ENCODE data around the gene DPYD.

Gene DPYD

DNA sequence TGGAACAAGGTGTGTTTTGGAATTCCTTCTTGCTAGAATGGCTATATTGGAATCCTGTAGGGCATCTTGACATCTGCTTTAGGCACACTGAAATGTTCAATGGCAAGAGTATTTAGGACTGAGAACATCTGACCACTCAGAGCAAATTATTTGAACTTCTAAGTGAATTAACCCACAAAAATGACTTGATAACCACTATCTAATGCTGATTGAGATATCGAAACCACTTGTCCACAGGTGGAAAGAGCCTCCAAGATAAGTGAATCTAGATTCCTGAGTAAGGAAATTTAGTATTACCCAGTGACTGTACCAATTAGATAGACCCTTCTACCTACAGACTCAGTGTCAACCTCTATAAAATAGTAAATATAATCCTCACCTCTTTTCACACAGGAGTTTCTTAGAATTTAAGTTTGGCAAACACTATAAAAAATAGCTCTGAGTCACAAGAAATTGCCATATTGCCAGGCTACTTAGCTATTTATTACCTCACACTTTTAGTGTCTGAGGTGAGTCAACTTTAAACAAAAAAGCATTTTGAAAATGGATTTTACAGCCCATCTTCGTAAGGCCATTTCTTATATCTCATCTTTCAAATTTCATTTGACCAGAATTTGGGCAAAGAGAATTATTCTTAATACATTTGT lies 777.5 kb downstream of the DPYD start:
- DNase-seq (ENCODE audit: low read depth): no peak

GRCh38 chr1:97140611-97141010 lies 780.2 kb downstream of the DPYD start:
- no peak for DNase-seq (ENCODE audit: low read depth)

DNA sequence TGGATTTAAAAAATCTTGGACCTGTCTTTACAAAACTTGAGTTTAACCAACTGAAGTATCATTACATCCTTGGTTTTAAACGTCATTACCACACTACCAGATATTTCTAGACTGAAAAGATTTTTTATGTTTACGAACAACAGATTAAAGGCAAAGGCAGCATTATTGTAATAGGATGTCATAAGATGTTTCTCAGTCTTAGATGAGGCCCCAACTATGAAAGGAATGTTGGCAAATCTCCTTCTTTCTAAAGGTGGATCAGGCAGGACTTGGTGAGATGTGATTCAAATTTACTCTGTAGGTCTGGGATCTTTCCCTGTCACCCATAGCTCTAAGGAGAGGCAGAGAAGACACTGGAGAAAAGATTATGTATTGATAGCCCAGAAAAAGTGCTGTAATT lies 781.3 kb downstream of the DPYD start:
- DNase-seq (ENCODE audit: low read depth): no peak

DNA sequence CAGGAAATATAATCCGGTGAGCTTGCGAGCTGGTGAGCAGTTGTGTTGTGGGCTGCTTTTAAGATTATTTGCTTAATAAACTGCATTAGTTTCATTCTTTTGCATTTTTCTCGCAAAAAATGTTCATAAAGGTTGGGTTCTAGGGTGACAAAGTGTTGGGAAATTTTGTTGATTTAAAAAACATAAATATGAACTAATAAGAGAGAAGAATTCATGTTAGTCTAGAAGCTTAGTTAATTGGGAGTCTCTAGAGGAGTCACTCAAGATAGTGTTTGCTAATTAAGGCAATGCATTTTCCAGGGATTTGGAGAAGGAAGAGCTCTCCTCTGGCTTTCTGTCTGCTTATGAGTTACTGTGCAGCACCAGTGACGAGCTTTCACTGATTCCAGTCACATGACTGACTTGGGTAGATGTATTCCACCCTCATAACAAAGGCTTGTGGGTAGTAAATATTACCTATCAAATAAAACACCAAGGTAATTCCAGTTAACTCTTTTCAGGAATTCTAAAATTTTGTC lies 782.3 kb downstream of the DPYD start:
- DNase-seq (ENCODE audit: low read depth): no peak

DNA sequence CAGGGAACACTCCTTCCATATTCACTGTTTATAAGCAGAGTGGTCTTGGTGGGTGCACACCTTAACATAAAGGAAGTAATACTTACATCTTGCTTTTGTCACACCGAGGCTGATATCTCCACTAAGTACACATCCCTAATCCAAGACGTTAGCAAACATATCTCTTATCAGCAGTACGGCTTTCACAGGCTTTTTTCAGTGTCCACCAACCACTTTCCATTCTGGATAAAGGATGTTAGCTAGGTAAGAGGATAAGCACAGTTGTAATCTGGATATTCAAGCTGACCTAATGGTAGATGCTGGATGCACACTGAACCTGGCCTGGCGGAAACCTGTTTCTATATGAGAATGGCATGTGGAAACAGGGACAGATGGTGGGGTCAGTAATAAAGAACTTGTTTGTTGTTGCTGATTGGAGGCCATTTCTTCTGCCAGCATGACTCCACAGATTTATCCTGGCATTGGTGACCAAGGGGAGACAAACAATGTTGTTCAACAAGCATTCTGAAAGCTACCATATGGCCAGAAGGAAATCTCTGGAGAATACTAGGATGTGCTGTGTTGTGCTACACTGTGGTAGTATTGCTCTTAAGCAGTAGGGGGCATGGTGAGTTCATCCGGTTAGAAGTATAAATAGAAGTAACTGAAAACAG lies 782.8 kb downstream of the DPYD start:
- DNase-seq (ENCODE audit: low read depth): no peak

- no peak for DNase-seq (ENCODE audit: low read depth)
These were observed 783.8 kb downstream of the DPYD start for GRCh38 chr1:97136996-97137395.

DNA sequence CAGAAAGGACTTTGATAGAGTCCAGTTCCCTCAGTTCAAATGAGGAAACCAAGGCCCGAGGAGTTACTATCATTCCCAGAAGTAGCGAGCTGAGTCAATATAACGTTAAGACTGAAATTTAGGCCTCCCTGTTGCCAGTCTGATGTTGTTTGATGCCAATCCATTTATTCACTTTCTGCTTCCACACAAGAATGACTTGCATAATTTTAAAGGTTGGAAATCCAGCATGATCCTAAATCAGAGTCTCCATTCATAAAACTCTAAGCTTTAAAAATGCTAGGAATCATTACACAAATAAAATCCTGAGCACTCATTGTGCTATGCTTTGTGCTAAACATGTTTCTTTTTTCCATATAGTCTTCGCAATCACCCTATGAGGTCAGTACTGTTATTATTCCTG lies 784.9 kb downstream of the DPYD start:
- DNase-seq (ENCODE audit: low read depth): no peak

GRCh38 chr1:97128426-97128825 lies 792.4 kb downstream of the DPYD start:
- DNase-seq (ENCODE audit: low read depth): no peak

DNA sequence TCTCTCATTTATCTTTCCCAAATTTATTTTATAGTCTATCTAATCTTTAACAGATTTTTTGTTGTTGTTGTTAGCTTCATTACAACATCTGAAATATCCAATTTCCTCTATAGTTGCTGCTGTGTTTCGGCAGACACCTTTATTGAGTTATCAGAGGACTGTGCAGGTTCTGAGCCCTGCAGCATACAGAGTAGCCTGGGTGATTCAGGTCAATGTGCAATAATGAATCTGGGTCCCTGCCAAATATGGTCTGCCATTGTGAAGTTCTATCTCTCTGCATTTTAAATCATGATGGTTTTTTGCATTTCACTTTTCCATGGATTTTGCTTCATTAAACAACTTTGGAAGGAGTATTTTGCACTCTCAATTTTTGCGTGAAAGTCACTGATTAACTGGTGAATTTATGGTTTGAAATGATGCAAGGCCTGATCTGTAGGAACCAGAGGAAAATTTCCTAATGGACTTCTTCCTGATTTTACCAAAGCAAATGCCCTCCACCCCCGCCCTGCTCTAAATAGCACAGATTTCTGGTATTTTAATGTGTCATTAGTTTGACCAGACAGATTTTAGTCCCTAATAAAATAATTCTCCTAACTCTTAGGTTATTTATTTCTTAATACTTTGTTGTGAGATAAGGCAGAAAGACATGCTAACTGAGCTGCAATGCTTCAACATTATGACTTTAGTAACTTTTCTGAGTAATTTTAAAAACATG lies 797.0 kb downstream of the DPYD start:
- DNase-seq (ENCODE audit: low read depth): no peak

DNA sequence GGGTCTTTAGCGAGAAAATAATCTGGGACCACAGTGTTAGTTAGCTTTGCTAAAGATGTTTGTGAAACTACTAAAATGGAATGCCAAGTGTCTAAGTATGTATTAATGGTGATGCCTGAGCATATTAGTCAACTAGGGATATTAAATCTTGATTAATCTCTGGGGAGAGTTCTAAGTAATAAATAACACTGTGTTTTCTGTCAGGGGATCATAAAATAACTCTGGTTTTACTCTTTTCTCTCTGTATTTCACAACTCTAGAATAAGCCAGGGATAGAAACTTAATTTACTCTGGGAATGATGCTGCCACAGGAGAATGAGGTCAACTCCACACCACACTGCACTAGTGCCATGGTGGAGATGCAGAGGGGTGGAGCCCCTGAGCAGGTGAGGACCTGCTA lies 800.0 kb downstream of the DPYD start:
- no peak for DNase-seq (ENCODE audit: low read depth)

GRCh38 chr1:97119260-97120158 lies 801.3 kb downstream of the DPYD start:
- DNase-seq (ENCODE audit: low read depth): no peak

- no peak for DNase-seq (ENCODE audit: low read depth)
These were observed 806.0 kb downstream of the DPYD start for GRCh38 chr1:97114842-97115241.

GRCh38 chr1:97112442-97112841 lies 808.4 kb downstream of the DPYD start:
- no peak for DNase-seq (ENCODE audit: low read depth)

- DNase-seq (ENCODE audit: low read depth): no peak
These were observed 812.7 kb downstream of the DPYD start for GRCh38 chr1:97108179-97108578.

- DNase-seq (ENCODE audit: low read depth): no peak
These were observed 815.3 kb downstream of the DPYD start for GRCh38 chr1:97105531-97105930.

GRCh38 chr1:97101509-97101908 lies 819.3 kb downstream of the DPYD start:
- no peak for DNase-seq (ENCODE audit: low read depth)

DNA sequence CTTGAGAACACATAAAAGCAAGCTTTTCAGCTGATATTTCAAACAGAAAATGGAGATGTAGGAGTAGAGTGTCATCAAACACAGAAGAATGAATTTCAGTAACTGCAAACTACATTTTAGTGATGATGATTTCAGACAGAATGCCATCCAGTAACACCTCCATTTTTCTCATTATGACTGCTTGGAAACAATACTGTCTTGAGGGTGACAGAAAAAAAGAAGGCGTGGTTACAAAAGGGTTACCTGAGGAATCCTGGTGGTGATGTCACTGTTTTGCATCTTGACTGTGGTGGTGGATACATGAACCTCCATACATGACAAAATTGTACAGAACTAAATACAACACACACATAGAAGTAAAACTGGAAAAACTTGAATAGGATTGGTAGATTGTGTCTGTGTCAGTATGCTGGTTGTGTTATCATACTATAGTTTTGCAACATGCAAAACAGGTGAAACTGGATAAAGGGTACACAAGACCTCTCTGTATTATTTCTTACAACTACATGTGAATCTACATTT lies 823.4 kb downstream of the DPYD start:
- no peak for DNase-seq (ENCODE audit: low read depth)

DNA sequence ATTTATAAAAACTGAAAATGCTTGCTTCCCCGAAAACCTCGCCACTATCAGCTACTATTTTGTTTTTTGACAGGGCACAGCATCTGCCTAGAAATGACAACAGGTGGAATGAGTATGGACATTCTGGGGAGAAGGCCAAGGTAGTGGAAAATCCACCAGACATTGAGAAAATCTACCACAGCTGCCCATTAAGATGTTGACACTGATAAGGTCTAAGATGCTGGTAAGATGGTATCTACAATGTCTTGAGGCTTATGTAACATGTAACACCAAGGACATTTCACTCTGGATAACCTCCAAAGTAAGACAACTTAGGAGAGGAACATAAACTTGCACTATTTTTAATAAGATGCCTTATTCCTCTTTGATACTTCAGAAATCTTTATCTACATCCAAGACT lies 825.1 kb downstream of the DPYD start:
- no peak for DNase-seq (ENCODE audit: low read depth)

DNA sequence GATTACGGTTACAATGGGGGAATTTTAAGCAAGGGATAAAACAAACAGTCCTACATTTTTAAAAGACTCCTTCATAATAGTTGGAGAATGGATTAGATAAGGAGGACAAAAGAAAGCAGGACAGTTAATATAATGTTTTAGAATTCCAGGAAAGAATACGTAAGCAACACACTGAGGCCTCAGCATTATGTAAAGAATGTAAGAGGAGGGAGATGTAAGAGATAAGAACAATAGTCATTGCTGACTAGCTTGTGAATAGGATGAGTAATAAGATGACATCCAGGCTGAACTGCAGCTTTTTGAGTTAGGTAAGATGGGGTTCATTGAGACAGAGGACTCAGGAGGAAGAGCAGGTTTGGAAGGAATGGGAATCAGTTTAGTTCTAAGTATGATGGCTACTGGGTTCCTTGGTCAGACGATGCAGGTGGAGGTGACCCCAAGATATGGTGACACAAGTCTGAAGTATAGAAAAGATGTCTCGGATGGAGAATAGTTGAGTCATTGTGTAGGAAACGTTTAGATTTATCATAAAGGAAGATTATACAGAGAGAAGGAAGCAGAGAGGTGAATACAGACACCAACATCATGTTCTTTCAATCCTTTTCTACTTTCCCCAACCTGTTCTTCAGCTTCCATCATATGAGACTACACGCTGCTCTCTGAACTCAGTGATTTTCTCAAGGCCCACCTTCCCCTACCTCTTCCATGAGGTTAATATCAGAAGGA lies 826.4 kb downstream of the DPYD start:
- DNase-seq (ENCODE audit: low read depth): no peak

GRCh38 chr1:97093741-97094140 lies 827.1 kb downstream of the DPYD start:
- DNase-seq (ENCODE audit: low read depth): no peak

- DNase-seq (ENCODE audit: low read depth): no peak
These were observed 828.0 kb downstream of the DPYD start for GRCh38 chr1:97092824-97093223.

Data from activated T-cell treated with anti-CD3 and anti-CD28 coated beads for 1 hour (primary cell).